Stimulated activated CD4-positive, alpha-beta T cell treated with anti-CD3 and anti-CD28 coated beads, Interleukin-15, amount 100 ng/mL, for 1 hour (primary cell): ENCODE measurements around the gene FMNL2.
"Not testable (repeated sequence)": the region's sequence is repeated elsewhere in the genome, so short reads cannot be mapped to it uniquely, and the experiment has no call there.

Experiments used
- DNase-seq, 2 donors: peaks; one replicate each; pipeline ENCODE4 v3.0.0-alpha.2; 2020; ENCODE audit warnings: low read depth in 1 of 2, low spot score in 1 of 2

FMNL2 gene

DNA sequence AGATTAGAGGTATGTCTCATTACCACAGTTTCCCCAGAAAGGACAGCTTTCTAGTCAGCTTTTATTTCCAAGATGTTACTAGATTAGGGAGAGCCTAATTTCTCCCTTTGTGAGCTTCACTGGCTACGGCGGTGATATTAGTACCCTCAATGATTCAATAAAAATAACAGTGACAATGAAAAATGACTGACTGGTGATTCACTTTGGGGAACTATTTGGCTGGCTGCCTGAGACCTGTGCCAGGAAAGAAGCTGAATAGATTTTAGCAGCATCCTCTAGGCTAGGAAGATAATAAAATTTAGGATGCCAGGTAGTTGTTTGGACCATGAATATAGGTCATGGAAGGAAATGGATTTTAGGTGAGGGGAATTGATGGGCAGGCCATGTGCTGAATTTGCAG lies 178.7 kb downstream of the FMNL2 start:
- DNase-seq: no peak

GRCh38 chr2:152518034-152518433 lies 183.1 kb downstream of the FMNL2 start:
- DNase-seq: no peak

- no peak for DNase-seq
Measured at GRCh38 chr2:152518641-152519580, 183.9 kb downstream of the FMNL2 start.

DNA sequence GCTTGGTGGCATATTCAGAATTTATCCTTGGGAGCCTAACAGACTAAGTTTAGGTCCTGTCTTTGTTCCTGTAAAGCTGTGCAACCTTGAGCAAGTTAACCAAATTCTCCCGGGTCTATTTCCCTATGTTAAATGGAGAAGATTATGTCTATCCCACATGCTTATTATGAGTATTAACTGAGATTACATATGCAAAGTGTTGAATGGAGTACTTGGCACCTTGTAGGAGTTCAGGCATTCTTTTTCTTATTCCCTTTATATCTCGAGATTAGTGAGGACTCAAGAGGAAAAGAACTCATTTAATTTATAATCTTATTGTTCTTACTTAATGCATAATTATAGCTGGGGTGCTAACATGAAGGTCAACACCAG lies 184.6 kb downstream of the FMNL2 start:
- DNase-seq: no peak

- DNase-seq: no peak
Measured at GRCh38 chr2:152520759-152521158, 185.8 kb downstream of the FMNL2 start.

DNA sequence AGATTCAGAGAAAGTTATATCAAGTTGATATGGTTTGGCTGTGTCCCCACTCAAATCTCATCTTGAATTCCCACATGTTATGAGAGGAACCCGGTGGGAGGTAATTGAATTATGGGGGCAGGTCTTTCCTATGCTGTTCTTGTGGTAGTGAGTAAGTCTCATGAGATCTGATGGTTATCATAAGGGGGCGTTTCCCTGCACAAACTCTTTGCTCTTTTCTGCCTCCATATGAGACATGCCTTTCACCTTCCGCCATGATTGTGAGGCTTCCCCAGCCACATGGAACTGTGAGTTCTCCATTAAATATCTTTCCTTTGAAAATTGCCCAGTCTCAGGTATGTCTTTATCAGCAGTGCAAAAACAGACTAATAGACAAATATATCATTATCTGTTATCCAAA lies 187.5 kb downstream of the FMNL2 start:
- DNase-seq: not testable (repeated sequence)

DNA sequence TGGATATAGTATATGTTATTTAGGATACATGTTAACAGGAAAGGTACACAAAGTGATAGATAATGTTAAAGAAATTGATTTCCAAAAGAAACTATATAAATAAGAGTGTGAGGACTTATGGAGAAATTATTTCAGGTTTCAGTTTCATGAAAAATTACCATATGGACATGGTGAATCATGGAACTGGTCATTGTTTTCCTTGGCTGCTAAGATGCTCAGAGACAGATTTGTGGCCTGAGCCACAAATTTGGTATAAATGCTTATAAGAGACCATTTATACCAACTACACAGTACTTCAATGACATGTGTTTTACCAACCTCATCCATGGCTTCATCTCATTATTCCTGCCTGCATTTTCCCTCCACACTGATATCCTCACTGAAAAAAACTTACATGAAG lies 188.1 kb downstream of the FMNL2 start:
- DNase-seq: no peak

DNA sequence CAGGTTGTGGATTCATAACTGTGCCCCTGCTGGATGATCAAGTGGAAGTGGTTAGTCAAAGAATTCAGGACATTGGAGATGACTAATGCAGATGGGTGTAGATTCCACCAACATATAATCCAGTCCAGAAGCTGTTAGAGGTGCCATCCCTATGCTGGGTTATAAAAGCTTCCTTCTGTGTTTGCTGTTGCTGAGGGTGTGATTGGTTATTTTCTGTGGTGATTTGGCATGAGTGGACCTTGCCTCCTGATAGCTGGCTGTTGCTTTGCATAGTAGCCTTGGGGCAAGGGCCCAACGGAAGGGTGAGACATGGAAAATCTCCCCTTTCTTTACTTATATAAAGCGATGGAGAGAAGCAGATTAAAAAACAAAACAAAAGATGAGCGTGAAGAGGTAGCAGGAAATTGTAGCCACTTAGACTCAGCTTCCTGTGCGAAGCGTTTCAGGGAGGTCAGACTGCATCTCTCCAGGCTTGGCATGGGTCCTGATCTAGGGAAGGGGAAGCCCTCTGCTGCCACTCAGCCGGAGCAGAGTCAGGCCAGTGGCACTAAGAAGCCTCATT lies 190.4 kb downstream of the FMNL2 start:
- no peak for DNase-seq

DNA sequence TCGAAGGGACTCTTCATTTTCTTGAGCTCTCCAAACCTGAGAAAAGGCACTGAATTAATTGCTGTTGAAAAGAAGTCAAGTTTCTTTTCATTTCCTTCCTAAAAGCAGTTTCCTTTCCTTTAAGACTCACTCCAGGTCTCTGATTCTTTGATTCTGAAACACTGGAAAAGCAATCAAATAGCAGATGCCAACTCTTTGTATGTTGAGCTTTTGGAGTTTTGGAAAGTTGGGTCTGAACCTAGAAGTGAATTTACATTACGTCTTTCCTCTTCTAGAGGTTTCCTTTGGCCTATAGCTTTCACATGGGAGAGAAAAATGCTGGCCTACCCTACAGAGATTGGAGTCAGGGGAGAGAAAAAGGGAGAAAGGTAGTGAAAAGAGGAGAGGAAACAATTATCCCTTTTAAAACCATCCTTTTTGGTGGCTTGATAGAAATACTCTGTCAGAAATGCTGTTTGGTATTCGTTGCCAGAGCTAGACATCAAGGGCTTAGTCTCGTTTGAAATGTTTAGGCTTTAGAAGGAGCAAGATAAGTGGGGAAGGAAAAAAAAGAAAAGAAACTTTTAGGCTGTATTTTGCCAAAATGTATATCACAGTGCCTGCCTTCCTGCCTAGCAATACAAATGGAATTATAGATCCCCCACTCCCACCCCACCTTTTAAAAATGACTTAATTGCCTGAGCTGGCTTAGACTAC lies 194.6 kb downstream of the FMNL2 start:
- no peak for DNase-seq

- no peak for DNase-seq
Measured at GRCh38 chr2:152532241-152532640, 197.3 kb downstream of the FMNL2 start.

GRCh38 chr2:152534460-152535135 lies 199.6 kb downstream of the FMNL2 start:
- DNase-seq: no peak

- no peak for DNase-seq
Measured at GRCh38 chr2:152537081-152537651, 202.2 kb downstream of the FMNL2 start.

GRCh38 chr2:152539424-152539823 lies 204.4 kb downstream of the FMNL2 start:
- DNase-seq: no peak

GRCh38 chr2:152541712-152542111 lies 206.7 kb downstream of the FMNL2 start:
- DNase-seq: no peak

- DNase-seq: no peak
Measured at GRCh38 chr2:152542337-152542994, 207.5 kb downstream of the FMNL2 start.

DNA sequence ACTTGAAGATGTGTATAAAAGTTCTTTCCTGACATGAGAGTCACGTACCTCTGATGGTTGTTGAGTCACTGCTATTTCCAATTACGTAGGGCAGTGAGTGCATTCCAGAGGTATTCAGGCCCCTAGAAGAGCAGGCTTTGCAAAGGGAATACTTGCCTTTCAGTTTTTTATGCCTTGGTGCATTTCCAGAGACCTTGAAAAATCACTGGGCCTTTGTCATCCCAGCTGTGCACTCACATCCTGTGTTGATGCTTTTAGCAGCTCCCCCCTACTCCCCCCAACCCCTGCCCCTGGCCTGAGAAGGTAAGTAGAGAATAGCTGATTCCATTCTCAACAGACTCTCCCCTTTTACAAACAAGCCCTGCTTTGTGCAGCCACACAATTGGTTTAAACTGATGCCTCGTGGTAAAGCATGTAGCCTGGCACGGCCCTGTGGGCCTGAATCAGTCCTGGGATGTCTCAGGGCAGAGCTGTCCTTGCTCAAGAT lies 208.1 kb downstream of the FMNL2 start:
- DNase-seq: no peak

DNA sequence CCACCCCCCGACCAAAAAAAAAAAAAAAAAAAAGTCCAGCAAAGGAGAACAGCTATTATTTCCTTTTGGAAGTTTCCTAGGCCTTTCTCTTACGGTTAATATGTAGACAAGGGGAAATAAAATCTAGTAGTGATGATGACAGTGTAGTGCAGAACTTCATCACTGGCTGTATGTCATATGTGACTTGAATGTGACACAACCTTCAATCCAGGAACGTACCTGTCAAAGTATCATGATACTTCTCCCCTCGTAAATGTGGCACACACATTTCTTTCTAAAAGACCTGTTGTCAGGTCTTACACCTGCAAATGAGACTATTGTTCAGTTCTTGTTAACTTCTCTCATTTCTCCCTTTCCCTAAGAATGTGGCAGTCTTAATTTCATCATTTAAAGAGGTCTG lies 208.7 kb downstream of the FMNL2 start:
- DNase-seq: no peak

DNA sequence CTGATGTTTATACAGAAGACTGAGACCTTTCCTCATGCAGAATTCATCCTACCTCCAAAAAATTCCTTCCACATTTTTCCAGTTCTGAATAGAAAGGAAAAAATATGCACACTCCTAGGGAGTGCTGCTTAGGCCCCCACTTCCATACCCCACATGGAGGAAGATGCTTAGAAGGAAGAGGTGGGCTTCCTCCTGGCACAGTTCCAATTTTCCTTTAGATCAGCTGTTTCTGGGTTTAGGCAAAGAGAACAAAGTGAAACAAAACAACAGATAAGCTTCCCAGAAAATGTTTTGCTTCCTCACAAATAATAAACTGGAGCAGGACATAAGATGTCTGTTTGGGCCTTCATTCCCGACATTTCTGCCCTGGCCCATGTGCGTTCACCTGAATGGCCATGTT lies 209.7 kb downstream of the FMNL2 start:
- DNase-seq: no peak

DNA sequence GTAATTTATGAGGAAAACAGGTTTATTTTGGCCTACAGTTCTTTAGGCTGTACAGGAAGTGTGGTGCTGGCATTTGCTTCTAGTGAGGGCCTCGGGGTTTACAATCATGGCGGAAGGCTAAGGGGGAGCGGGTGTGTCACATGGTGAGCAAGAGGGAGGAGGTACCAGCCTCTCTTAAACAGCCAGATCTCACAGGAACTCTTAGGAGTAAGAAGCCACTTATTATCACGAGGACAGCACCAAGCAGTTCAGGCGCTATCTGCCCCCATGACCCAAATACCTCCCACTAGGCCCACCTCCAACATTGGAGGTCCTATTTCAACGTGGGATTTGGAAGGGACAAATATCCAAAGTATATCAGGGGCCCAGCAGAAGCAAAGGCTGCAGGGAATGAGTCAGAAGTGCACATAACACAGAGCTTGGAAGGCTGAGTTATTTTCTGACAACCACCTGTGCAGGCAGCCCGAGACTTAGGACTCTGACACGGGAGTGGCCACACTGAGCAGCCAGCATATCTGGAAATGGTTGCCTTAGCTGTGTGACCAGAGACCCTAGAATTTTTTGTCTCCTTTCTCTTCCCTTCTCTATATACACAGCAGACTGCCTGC lies 211.4 kb downstream of the FMNL2 start:
- DNase-seq: no peak
